HEK293T (cell line): ENCODE measurements around the gene IL32.

ENCODE experiments used
- CTCF ChIA-PET: fragments of 350-600 bp; formaldehyde crosslinking; extraction: SDS; loops from one replicate; lab custom pipeline; 2021; ENCODE audit warnings: antibody characterized with exemption, inconsistent platforms; lab: Yijun Ruan, JAX
- POLR2A ChIA-PET: fragments of 350-600 bp; formaldehyde crosslinking; extraction: SDS; loops from one replicate; lab custom pipeline; 2020; ENCODE audit warnings: antibody characterized with exemption, inconsistent platforms; lab: Yijun Ruan, JAX
- DNase-seq: peaks from one replicate; pipeline ENCODE4 v3.0.0; 2012; ENCODE audit warnings: mixed read lengths; ENCODE audit errors: extremely low spot score
- ARNT ChIP-seq: fragments of 450-650 bp; IDR thresholded peaks from 2 replicates; pipeline ENCODE4 v1.6.1; 2017; ENCODE audit warnings: mild to moderate bottlenecking
- BHLHE40 ChIP-seq: fragments of 450-650 bp; IDR thresholded peaks from 2 replicates; pipeline ENCODE4 v1.6.1; 2016; ENCODE audit warnings: mild to moderate bottlenecking, moderate library complexity, borderline replicate concordance
- CTBP1 ChIP-seq: fragments of 450-650 bp; IDR thresholded peaks from 2 replicates; pipeline ENCODE4 v1.6.1; 2016; ENCODE audit warnings: borderline replicate concordance
- ELF4 ChIP-seq: fragments of 450-650 bp; IDR thresholded peaks from 2 replicates; pipeline ENCODE4 v1.6.1; 2017; ENCODE audit warnings: antibody characterized with exemption
- FOXA1 ChIP-seq: fragments of 450-650 bp; IDR thresholded peaks from 2 replicates; pipeline ENCODE4 v1.6.1; 2016; ENCODE audit warnings: mild to moderate bottlenecking
- FOXK2 ChIP-seq: fragments of 450-650 bp; IDR thresholded peaks from 2 replicates; pipeline ENCODE4 v1.6.1; 2016; ENCODE audit warnings: mild to moderate bottlenecking
- FOXM1 ChIP-seq: fragments of 450-650 bp; IDR thresholded peaks from 2 replicates; pipeline ENCODE4 v1.6.1; 2017; ENCODE audit warnings: mild to moderate bottlenecking, borderline replicate concordance
- HDGF ChIP-seq: fragments of 450-650 bp; IDR thresholded peaks from 2 replicates; pipeline ENCODE4 v1.6.1; 2017; ENCODE audit warnings: antibody characterized with exemption, borderline replicate concordance
- L3MBTL2 ChIP-seq: fragments of 450-650 bp; conservative IDR thresholded peaks from 2 replicates; pipeline ENCODE4 v1.6.1; 2016; ENCODE audit warnings: mild to moderate bottlenecking
- NFRKB ChIP-seq: fragments of 450-650 bp; IDR thresholded peaks from 2 replicates; pipeline ENCODE4 v1.6.1; 2016; ENCODE audit warnings: mild to moderate bottlenecking, moderate library complexity
- SP1 ChIP-seq: fragments of 450-650 bp; IDR thresholded peaks from 2 replicates; pipeline ENCODE4 v1.6.1; 2017
- SUZ12 ChIP-seq: fragments of 450-650 bp; IDR thresholded peaks from 2 replicates; pipeline ENCODE4 v1.6.1; 2016; ENCODE audit warnings: mild to moderate bottlenecking
- TARDBP ChIP-seq: fragments of 450-650 bp; IDR thresholded peaks from 2 replicates; pipeline ENCODE4 v1.6.1; 2016
- ZNF384 ChIP-seq: fragments of 450-650 bp; IDR thresholded peaks from 2 replicates; pipeline ENCODE4 v1.6.1; 2016
- TF ChIP-seq, protein P1 (sequence below): fragments of 450-650 bp; IDR thresholded peaks from 2 replicates; pipeline ENCODE4 v1.6.1; 2016

IL32 gene

GRCh38 chr16:3099732-3100499 is 34.5 kb downstream of the IL32 start:
- DNase-seq = peak; percentile 98
- ChIA-PET CTCF (no interaction called here), POLR2A (interaction anchor here (0.7 to 1.1 kb wide), 3 partner anchors 23 to 343 kb away, joined by 3 to 4 read pairs (median 4); partner anchors contain the start of genes NAA60 and ZNF597)
- TF ChIP-seq ZNF384 (peak; percentile 78), CTBP1 (no peak), SP1 (no peak), L3MBTL2 (peak; percentile 64), FOXK2 (no peak)

DNA sequence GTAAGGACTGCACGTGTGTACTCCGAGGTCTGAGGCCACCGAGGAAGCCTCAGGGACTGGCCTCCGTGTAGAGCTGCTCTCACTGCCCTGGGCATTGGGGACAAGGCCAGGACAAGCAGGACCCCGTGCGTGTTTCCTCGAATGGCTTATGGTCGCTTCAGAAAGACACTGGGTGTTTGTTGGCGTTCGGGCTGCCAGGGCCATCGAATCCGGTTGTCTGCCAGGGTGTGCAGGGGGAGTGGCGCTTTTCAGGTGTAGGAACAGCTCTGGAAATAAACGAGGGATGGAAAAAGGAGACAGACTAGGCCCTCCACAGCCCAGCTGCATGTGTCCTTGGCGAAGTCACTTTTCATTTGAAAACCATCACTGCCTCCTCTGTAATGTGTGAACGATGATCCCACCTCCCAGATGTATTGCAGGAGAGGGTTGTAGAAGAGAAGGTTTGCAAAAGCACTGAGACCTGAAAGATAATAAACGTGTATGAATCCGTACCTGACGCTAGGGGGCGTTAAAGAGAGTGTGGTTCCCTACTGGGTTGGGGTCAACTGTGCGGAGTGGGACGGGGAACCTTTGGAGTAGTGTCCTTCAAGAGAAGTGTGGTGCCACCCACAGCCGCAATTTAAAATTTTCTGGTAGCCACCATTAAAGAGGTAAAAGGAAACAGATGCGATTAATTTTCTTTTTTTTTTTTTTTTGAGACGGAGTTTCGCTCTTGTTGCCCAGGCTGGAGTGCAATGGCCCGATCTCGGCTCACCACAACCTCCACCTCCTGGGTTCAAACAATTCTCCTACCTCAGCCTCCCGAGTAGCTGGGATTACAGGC is 35.8 kb downstream of the IL32 start:
- peak; percentile 61 for DNase-seq
- no peak for TF ChIP-seq SUZ12
- no peak for TF ChIP-seq BHLHE40
- peak; percentile 61; the same call in 1 of the 2 replicates for TF ChIP-seq ZNF384
- ChIA-PET CTCF (interaction anchor here (0.6 to 1.5 kb wide), 9 partner anchors 11 to 70 kb away, joined by 3 to 5 read pairs (median 3); partner anchors contain the start of gene ZNF205), POLR2A (interaction anchor here (0.8 to 1.1 kb wide), 3 partner anchors 22 to 34 kb away, joined by 3 to 4 read pairs (median 3); partner anchors contain the start of gene ZNF213)

DNA sequence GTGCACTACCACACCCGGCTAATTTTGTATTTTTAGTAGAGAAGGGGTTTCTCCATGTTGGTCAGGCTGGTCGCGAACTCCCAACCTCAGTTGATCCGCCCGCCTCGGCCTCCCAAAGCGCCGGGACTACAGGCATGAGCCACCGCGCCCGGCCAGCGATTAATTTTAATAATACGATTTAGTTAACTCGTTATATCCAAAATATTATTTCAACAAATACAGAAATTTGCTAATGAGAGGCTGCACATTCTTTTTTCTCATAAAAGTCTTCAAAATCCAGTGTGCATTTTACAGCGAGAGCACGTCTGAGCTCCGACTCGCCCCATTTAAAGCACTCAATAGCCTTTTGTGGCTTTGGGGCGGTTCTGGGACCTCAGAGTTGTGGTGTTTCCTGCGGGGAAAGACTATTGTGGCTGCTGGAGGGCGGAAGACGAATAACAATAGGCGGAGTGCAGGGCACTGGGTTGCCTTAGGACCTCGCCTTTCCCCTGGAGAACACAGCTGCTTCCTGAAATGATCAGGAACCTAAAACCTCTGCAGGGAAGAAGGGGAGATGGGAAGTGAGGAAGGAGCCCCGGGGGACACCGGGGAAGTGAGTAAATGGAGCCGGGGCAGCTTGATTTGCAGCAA is 36.5 kb downstream of the IL32 start:
- POLR2A ChIA-PET = interaction anchor here (0.8 kb wide), 1 partner anchor 10 kb away, joined by 4 read pairs; the partner anchor contains the start of gene ZNF205
- no peak for DNase-seq
- TF ChIP-seq NFRKB = no peak
- TF ChIP-seq FOXA1 = no peak
- TF ChIP-seq SUZ12 = no peak
- TF ChIP-seq ELF4 = no peak
- CTCF ChIA-PET = interaction anchor here (0.7 to 1.5 kb wide), 4 partner anchors 10 to 31 kb away, joined by 3 to 4 read pairs (median 4); partner anchors contain the start of gene ZNF205

DNA sequence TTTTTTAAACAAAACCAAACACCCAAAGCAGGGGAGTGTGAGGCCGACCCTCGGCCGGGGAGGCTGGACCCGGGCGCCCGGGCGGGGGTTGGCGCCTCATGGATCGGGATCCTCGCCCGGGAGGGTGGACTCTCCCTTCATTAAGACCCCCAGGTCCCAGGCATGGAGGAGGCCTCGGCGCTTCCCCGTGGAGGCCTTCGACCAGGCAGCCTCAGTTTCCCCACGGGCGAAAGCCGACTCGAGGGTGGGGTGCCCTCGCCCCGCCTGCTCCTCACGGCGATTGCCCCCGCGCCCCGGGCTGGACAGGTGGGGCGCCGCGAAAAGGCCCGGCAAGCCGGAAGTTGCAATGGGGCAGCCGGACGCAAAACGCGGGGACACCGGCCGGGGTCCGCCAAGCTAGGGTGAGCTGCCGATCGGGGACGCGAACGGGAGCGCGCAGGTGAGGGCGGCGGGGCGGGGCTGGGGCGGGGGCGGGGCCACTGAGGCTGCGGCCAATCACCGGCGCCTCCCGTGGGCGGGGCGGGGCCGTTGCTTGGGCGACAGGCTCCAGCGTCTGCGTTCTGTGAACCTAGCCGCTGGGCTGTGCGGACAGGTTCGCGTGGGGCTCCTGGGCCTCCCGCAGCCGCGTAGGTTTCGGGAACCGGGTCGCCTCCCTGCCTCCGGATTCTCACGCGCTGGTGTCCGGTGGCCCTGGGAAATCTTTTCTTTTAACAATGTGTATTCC is 40.9 kb downstream of the IL32 start:
- DNase-seq = peak; percentile 96
- POLR2A ChIA-PET = interaction anchor here (0.5 to 4.6 kb wide), 6 partner anchors 8 to 44 kb away, joined by 3 to 24 read pairs (median 4); partner anchors contain the start of genes ZNF205 and ZNF213
- TF ChIP-seq TARDBP (no peak), L3MBTL2 (peak; percentile 69), ELF4 (no peak; the same call in 1 of the 2 replicates), HDGF (peak; percentile 88; the same call in 1 of the 2 replicates)
- TF ChIP-seq, protein P1, sequence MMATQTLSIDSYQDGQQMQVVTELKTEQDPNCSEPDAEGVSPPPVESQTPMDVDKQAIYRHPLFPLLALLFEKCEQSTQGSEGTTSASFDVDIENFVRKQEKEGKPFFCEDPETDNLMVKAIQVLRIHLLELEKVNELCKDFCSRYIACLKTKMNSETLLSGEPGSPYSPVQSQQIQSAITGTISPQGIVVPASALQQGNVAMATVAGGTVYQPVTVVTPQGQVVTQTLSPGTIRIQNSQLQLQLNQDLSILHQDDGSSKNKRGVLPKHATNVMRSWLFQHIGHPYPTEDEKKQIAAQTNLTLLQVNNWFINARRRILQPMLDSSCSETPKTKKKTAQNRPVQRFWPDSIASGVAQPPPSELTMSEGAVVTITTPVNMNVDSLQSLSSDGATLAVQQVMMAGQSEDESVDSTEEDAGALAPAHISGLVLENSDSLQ = no peak
- CTCF ChIA-PET = interaction anchor here (0.7 kb wide), 1 partner anchor 58 kb away, joined by 3 read pairs; no protein-coding TSS in a partner anchor

- CTCF ChIA-PET = interaction anchor here (1.4 to 1.6 kb wide), 2 partner anchors 10 to 54 kb away, joined by 3 to 5 read pairs; no protein-coding TSS in a partner anchor
- POLR2A ChIA-PET = interaction anchor here (0.6 to 4.3 kb wide), 12 partner anchors 7 to 94 kb away, joined by 3 to 24 read pairs (median 4); partner anchors contain the start of genes CLDN6 and ZNF213
- peak; percentile 27; the same call in 1 of the 2 replicates for TF ChIP-seq ARNT
- TF ChIP-seq FOXM1 = 0 out of 2 replicates have a peak, but pooled peaks have one; percentile 6
- no peak for TF ChIP-seq SP1
- TF ChIP-seq L3MBTL2 = no peak
- TF ChIP-seq FOXK2 = no peak
- TF ChIP-seq CTBP1 = peak; percentile 82
- TF ChIP-seq ELF4 = peak; percentile 19; the same call in 1 of the 2 replicates
- no peak for TF ChIP-seq FOXA1
- peak; percentile 84 for DNase-seq
These were observed 46.8 kb downstream of the IL32 start, which contains the start of gene ZNF205 for GRCh38 chr16:3112058-3112880. ZNF205 (plus strand) TSS chr16:3112586; CDS start chr16:3113431, 845 bp downstream.
